ENCODE results near the gene BCR.

Gene BCR

GRCh38 chr22:23231471-23232093, 51.3 kb downstream of the BCR start:
- H3K4me3 ChIP-seq (ENCODE audit: low read depth, low read length): no peak overlapping the region
- no peak for TF ChIP-seq CTCF (IDR thresholded peaks at IDR 0.05; ENCODE audit: control insufficient read depth, extremely low read depth, insufficient read depth)
- DNase-seq (ENCODE audit: low read depth): no peak

GRCh38 chr22:23232094-23232905, 52.0 kb downstream of the BCR start:
- no peak for DNase-seq (ENCODE audit: low read depth)
- H3K4me3 ChIP-seq (ENCODE audit: low read depth, low read length): no peak overlapping the region
- no peak for TF ChIP-seq CTCF (IDR thresholded peaks at IDR 0.05; ENCODE audit: control insufficient read depth, extremely low read depth, insufficient read depth)

DNA sequence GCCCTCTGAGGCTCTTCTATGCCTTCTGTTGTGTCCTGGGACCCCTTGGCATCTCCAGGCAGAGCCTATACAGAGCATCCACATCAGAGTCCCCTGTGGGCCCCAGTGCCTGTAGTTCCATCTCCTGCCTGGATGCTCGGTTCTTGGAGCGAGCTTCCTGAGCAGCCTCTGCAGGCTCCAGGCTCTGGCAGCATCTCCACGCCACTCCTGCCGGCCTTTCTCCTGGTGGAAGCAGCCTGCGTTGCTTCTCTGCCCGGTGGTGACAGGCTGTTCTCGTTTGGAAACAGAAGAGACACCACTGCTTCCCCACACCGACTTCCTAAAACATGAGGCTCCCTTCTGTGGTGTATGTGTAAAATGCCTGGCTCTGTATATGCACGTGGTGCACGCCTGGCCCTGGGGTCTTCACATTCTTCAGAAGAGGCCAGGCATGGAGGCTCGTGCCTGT, 52.8 kb downstream of the BCR start:
- no peak for DNase-seq (ENCODE audit: low read depth)
- no peak for TF ChIP-seq CTCF (IDR thresholded peaks at IDR 0.05; ENCODE audit: control insufficient read depth, extremely low read depth, insufficient read depth)

DNA sequence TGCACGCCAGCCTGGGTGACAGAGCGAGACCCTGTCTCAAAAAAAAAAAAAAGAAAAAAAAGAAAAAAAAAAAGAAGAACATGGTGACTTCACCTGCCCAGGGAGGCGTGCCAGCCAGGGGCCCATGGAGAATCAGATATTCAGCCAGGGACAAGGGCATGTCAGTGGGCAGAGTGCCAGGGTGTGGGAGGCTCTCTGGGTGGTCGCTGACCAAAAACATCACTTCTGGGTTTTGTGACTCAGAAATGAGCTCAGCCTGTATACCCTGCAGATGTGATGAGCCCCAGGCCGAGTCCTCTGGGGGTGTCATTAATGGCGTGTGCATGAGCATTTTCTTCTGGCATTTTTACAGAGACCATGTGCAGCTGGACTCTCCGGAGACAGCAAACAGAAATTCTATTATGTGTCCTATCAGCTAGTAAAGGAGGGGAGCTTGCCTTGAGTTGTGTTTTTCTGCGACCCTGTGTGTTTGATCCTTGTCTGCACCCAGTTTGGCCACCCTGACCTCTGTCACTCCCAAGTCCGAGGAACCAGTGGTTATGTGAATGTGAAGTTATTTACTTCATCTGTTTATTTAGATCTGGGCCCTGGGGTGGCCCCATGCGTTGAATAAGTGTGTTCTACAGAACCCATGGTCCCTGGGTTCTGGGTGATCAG, 53.6 kb downstream of the BCR start:
- H3K4me3 ChIP-seq (ENCODE audit: low read depth, low read length): no peak overlapping the region
- no peak for DNase-seq (ENCODE audit: low read depth)
- no peak for TF ChIP-seq CTCF (IDR thresholded peaks at IDR 0.05; ENCODE audit: control insufficient read depth, extremely low read depth, insufficient read depth)

More for the DNA sequence above, 52.8 kb downstream of the BCR start:
- H3K4me3 ChIP-seq (ENCODE audit: low read depth, low read length): no peak overlapping the region

DNA sequence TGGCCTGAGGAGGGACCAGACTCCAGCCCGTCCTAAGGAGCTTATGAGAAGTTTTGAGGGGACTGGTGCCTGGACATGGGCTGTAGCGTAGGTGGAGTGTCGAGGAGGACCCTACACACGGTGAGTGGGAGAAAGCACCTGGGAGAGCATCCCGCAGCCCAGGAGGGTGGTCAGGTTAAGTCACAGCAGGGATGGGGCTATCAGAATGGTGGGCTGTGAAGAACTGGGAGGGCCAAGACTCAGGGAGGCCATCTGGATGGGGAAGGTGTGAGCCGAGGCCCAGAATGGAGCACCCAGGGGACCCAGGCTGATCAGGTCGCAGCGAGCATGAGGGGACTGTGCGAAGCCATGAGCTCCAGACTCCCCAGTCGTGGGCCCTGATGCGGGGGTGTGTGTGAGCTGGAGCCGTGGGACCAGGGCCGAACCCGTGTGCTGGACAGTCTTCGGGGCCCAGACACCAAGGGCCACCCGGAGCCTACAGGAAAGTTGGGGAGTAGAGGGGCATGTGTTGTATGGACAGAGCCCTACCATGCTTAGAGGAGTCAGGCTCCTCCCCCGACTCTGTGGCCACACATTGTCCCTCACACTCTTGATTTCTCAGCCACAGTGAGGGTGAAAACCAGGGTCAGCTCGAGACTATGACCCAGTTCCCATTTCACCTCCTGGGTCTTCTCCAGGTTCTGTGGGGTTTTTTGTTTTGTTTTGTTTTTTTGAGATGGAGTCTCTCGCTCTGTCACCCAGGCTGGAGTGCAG, 54.3 kb downstream of the BCR start:
- H3K4me3 ChIP-seq (ENCODE audit: low read depth, low read length): no peak overlapping the region
- DNase-seq (ENCODE audit: low read depth): no peak
- no peak for TF ChIP-seq CTCF (IDR thresholded peaks at IDR 0.05; ENCODE audit: control insufficient read depth, extremely low read depth, insufficient read depth)

- no peak overlapping the region for H3K4me3 ChIP-seq (ENCODE audit: low read depth, low read length)
- DNase-seq (ENCODE audit: low read depth): no peak
- TF ChIP-seq CTCF (IDR thresholded peaks at IDR 0.05; ENCODE audit: control insufficient read depth, extremely low read depth, insufficient read depth): no peak
Observed at GRCh38 chr22:23235425-23235824, 55.1 kb downstream of the BCR start.

Data from LNCaP clone FGC (cell line).